CD4-positive, alpha-beta T cell treated with Interleukin-15 for 1 hour (primary cell): ENCODE results near the gene KIAA1958.

ENCODE experiments used
- DNase-seq: peaks from one replicate; pipeline ENCODE4 v3.0.0-alpha.2; 2020

Gene KIAA1958

DNA sequence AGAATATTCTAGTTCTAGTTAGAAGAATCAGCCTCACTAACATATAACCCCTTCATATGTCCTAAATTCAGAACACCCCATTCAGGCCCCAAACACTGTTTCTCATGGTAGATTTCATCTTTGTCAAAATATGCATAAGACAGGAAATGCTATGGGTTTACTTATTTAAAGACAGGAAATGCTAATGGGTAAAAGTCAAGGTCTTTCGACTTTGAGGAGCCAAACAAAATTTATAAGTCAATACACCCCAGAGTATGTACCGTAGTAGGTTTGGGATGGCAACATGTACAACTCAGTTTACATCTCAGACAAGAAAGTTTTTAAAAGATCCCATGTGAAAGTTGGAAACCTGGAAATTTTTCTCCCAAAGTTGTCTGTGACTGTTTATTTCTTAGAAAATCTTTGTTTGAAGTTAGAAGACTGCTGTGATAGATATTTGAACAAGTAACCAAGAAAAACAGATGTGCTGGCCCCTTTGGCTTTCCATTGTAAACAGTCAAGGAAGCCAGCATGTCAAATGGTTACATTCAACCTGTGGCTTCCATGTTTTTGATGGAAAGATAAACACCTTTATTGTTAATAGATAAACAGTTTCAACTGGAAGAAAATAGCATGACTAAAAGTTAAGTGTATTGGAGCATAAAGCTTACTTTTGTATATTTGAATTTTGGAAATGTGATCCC, 129.1 kb downstream of the KIAA1958 start:
- DNase-seq = no peak

GRCh38 chr9:112617371-112617770, 130.7 kb downstream of the KIAA1958 start:
- no peak for DNase-seq

DNA sequence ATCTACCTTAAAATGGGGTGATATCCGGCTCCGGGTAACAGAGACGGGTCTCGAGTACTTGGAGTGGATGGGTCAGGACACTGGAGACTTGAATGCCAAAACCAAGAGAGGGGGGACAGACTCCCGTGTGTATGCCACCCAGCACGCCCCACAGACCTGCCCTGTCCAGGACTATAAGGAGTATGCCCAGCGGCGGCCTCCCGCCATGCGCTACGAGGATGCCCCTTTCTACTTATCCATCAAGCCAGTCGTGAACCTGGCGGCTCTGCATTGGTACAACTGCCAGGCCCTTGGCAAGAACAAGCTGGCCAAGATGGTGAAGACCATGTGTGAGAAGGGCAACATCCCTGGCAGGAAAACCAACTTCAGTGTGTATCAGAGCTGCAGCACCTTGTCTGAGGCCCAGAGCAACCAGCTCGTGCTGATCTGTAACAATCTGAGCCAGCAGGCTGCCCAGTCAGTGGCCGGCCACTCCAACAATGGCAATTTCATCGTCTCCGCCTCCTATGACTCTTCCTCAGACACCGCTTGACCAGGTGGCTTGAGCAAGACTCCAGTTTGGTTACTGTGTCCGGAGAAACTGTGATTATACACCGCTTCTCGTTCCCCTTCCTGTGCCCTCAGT, 131.9 kb downstream of the KIAA1958 start:
- DNase-seq = no peak

GRCh38 chr9:112620388-112620787, 133.8 kb downstream of the KIAA1958 start:
- no peak for DNase-seq

- no peak for DNase-seq
Observed at GRCh38 chr9:112621018-112621655, 134.5 kb downstream of the KIAA1958 start.

DNA sequence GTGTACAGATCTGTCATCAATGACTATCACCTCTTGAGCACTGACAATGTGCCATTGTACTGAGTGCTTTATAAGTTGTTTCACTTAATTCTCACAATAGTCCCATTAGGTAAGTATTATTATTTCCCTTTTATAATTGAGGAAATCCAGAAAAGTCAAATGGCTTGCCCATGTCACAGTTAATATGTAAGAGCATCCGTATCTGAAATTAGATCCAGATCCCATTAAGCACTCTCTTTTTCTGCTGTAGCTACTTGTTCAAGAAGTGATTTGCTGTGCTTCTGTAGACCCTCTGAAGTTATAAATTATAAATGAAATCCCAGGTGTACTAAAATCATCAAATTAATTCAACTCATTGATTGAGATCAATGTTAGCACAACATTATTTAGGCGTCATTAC, 136.6 kb downstream of the KIAA1958 start:
- no peak for DNase-seq

DNA sequence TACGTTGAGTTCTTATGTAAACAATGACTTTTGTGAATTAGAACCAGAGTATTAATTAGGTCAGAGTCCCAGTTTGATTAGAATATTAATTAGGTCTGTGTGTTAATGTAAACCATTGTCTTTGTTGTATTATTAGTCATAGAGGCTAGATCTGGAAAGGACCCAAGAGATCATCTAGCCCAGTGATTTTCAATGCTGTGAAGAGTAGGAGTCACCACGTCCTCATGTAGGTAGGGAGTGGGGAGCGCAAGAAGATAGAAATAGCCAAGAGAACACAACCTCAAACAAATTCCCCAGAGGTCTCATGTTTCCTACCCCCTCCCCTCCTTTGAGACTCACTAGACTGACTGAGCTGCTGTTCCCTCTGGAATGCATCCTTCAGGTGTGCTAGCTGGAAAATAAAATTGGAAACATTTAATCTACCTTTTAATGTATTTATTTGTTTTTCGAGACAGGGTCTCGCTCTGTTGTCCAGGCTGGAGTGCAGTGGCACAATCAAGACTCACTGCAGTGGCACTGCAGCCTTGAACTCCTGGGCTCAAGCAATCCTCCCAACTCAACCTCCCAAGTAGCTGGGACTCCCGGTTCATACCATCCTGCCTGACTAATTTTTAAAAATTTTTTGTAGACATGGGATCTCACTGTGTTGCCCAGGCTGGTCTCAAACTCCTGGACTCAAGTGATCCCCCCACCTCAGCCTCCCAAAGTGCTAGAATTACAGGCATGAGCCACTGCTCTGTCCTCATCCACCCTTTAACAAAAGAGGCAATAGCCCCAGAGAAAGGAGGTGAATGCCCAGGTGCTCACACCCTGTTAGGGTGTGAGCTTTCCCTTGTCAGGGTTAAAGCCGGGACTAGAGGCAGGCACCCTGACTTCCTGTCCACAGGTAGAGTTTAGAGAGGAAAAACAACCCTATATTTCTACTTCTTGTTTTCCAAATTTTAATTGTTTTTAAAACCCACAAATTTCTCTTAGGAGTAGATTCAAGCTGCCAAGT, 138.4 kb downstream of the KIAA1958 start:
- no peak for DNase-seq

- DNase-seq = no peak
Observed at GRCh38 chr9:112629671-112630485, 143.3 kb downstream of the KIAA1958 start.

DNA sequence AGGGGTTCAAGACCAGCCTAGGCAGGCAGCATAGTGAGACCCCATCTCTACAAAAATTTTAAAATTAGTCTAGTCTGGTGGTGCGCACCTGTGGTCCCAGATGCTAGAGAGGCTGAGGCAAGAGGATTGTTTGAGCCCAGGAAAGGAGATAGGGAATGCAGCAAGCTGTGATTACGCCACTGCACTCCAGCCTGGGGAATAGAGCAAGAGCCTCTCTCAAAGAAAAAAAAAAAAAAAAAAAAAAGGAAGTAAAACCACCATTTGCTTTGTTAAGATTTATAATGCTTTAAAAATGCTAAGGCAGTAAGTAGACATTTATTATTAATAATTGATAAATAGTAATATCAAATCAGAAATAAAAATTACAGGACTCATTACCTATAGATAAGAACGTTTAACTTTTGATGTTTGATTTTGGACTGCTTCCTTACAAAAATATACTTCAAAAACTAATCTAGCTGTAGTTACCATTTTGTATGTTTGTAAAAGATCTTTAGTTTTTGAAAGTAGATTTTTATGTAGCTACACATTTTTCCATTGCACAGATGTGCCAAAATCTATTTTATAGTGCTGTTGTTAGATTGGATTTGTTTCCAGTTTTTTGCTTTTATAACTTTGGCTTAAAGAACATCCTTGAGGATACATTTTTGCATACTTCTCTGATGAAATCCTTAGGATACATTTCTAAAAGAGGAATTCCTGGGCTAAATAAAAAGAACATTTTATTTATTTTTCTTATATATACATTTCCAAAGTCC, 144.9 kb downstream of the KIAA1958 start:
- DNase-seq = no peak

GRCh38 chr9:112640311-112640710, 153.7 kb downstream of the KIAA1958 start:
- no peak for DNase-seq

DNA sequence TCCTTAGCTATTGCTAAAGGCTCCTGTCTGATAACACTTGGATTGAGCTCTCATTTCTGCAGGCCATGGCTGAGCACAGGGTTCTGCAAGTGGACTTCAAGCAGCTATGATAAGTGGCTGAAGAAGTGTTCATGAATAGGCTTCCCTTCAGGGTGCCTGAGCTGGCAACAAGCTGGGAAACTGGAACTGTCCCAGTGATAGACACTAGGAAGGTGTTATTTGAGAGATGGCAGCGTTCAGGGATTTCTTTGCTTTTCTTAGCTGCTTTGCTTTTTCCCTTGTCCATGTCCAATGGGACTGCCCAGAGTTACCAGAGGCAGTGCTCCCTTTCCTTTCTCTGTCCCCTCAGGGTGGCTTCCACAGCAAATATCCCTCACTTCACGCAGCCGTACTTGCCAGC, 155.5 kb downstream of the KIAA1958 start:
- DNase-seq = no peak

GRCh38 chr9:112647596-112647995, 161.0 kb downstream of the KIAA1958 start:
- no peak for DNase-seq

GRCh38 chr9:112648624-112649023, 162.0 kb downstream of the KIAA1958 start:
- DNase-seq = no peak

DNA sequence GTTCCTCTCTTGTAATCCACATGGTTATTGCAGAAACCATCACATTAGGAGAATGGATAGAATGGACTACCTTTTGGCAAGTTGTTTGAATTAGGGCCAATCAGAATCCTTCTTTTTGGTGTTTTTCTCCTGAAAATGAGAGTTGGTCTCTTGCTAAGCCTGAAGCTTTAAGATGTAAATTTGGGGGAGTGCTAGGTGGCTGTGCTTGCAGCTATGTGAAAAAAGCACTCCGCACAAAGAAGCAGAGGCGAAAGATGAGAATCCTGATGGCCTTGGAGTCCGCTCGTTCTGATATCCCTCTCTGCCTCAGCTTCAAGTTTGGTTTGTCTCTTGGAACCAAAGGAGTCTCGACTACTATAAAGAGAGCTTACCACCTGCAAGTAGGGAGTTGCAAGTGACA, 167.7 kb downstream of the KIAA1958 start:
- DNase-seq = no peak

- no peak for DNase-seq
Observed at GRCh38 chr9:112655668-112656067, 169.0 kb downstream of the KIAA1958 start.

DNA sequence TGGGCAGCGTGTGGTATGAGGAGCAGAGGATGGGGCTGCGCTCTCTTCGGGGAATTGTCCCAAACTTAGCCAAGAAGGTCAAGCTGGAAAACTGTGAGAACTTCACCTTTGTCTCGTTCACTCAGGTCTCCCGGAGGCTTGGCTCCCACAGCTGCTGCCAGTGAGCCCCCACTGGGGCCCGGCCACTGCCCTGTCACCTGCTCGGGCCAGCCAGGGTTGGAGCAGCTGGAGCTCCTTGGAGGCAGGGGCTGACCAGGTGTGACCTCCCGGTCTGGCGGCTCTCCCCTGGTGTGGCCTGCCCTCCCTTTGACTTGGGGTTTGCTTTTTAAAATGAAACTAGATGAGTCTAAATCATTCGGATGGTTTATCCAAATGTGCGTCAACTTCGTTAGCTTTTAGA, 173.3 kb downstream of the KIAA1958 start:
- no peak for DNase-seq

DNA sequence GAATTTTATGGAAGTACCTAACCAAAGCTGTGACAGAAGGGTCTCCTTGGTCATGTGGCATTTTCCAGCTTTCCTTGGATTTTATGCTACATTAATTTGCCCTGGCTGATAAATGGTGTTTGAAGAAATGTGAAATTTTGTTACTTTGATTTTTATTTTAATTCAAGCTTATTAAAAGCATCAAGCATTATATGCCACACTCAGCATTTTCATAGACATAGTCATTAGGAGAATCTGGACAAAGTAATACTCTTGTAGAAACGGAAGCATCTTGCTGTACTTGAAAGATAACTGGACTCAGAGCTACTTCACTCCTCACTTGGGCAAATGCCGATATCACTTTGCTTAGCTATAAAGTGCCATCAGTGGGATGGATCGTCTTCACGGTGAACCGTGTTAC, 177.1 kb downstream of the KIAA1958 start:
- DNase-seq = no peak

DNA sequence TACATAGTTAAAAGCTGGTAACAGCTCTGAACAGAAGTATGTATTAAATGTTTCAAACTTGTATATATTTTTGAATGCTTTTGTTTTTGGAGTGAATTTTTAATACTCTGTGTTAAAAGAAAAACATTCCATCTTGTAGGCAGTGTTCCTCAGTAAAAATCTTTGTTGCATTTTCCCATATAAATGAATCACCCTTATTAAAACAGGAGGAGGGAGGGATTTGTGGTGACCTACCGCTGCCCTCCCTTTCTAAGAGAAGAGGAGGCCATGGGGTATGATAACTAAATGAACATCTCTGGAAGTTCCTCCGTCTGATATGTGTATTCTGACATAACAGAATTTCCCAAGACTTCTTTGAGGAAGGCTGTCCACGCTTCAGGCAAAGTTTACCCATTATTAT, 177.9 kb downstream of the KIAA1958 start:
- no peak for DNase-seq

DNA sequence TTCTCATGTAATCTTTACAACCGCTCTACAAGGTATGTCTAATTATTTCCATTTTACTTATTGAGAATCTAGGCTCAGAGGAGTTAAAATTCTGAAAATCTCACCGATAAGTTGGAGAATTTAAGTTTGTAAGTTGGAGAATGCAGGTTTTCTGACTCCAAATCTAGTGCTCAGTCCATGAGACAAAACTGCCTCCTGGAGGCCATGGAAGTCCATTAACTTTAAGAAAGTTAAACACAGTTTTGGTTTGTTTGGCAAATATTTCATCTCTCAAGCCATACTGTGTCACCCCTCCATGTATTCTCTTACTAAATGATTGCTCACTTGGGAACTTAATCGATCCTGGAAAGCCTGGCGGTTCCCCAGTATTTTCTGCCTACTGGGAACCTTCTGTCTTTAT, 178.7 kb downstream of the KIAA1958 start:
- no peak for DNase-seq

- no peak for DNase-seq
Observed at GRCh38 chr9:112669326-112669725, 182.7 kb downstream of the KIAA1958 start.

GRCh38 chr9:112670991-112671625, 184.5 kb downstream of the KIAA1958 start:
- DNase-seq = no peak
